ENCODE measurements around the gene ATF7. TPM values are rescaled to one million over a fixed set of nuclear protein-coding genes. Genes with fewer than 3 reads are reported as not detected.

ATF7 gene
- total and polyA plus RNA-seq, 9 of the 15 experiments (the other 6 are each of a cell fraction or from before 2014, with no cell fraction given): 10.6 to 30.4 (median 20.7) TPM

DNA sequence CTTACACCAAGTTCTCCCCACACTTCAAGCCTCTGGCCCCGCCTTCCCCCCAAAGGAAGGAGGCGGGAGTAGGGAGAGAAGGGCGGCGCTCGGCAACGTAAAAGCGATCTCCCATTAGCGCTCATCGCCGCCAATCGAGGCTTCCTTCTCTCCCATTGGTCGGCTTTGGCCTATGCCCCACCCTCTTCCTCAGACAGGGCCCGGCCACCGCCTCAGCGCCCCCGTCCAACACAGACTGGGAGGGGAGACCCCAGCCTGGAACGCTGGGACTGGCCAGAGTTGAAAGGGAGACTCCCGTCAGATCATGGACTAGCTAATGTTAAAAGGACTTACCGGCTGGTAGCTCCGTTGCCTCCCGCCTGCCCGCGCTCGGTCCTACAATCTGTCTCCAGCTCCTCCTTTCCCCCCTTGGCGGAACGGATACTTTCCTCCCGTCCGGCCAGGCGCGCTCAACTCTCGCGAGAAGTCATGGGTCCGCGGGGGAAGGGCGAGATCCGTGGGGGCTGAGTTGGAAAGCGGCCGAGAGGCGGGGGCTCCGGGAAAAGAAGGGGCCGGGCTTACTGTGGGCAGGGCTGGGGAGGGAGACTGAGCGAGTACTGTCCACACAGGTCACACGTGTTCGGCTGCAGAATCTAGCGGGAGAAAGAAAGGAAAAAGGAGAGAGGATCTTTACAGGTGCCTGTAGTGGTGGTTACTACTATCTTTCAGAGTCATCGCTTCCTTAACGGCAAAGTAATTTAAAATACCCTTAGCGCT lies at the start of gene ATF7 (continued):
- TF ChIP-seq CEBPG (CRISPR knock-in tag; IDR thresholded peaks at IDR 0.05) (no peak), CEBPG (tag; conservative IDR thresholded peaks at IDR 0.05 in 1 of 2, IDR thresholded peaks at IDR 0.05 in 1 of 2) (no peak), SMARCE1 (IDR thresholded peaks at IDR 0.05) (no peak), POLR2G (IDR thresholded peaks at IDR 0.05; ENCODE audit: low read depth, low read length) (peak; percentile 79), ZSCAN32 (CRISPR knock-in tag; IDR thresholded peaks at IDR 0.05) (no peak; the same call in 1 of the 2 replicates), ZBTB1 (CRISPR knock-in tag; IDR thresholded peaks at IDR 0.05; ENCODE audit: borderline replicate concordance, low read depth) (no peak), THAP7 (CRISPR knock-in tag; IDR thresholded peaks at IDR 0.05) (no peak), POLR2B (IDR thresholded peaks at IDR 0.05; ENCODE audit: low read depth, partially characterized antibody) (peak; percentile 63), NONO (IDR thresholded peaks at IDR 0.05; ENCODE audit: low read depth in 2 of 2, low read length in 1 of 2) (peak in 1 of 2 experiments; percentile 99; a peak in 2 of 4 replicates), MIER1 (IDR thresholded peaks at IDR 0.05; ENCODE audit: low read depth) (no peak; the same call in 1 of the 2 replicates), NBN (IDR thresholded peaks at IDR 0.05; ENCODE audit: low read depth) (peak; percentile 68), ZNF584 (CRISPR knock-in tag; IDR thresholded peaks at IDR 0.05; ENCODE audit: low read depth) (no peak), THRAP3 (IDR thresholded peaks at IDR 0.05; ENCODE audit: borderline replicate concordance) (no peak), HNRNPL (IDR thresholded peaks at IDR 0.05; ENCODE audit: low read depth, low read length) (no peak), SMARCC2 (IDR thresholded peaks at IDR 0.05; ENCODE audit: low read depth) (no peak), ZNF436 (CRISPR knock-in tag; IDR thresholded peaks at IDR 0.05) (no peak), EP300 (IDR thresholded peaks at IDR 0.05; ENCODE audit: low read length) (no peak; the same call in 1 of the 2 replicates), XRCC3 (IDR thresholded peaks at IDR 0.05) (no peak), ARNT (IDR thresholded peaks at IDR 0.05) (no peak), IRF1 (CRISPR knock-in tag; IDR thresholded peaks at IDR 0.05; ENCODE audit: borderline replicate concordance) (no peak)
- TF ChIP-seq, protein P1, sequence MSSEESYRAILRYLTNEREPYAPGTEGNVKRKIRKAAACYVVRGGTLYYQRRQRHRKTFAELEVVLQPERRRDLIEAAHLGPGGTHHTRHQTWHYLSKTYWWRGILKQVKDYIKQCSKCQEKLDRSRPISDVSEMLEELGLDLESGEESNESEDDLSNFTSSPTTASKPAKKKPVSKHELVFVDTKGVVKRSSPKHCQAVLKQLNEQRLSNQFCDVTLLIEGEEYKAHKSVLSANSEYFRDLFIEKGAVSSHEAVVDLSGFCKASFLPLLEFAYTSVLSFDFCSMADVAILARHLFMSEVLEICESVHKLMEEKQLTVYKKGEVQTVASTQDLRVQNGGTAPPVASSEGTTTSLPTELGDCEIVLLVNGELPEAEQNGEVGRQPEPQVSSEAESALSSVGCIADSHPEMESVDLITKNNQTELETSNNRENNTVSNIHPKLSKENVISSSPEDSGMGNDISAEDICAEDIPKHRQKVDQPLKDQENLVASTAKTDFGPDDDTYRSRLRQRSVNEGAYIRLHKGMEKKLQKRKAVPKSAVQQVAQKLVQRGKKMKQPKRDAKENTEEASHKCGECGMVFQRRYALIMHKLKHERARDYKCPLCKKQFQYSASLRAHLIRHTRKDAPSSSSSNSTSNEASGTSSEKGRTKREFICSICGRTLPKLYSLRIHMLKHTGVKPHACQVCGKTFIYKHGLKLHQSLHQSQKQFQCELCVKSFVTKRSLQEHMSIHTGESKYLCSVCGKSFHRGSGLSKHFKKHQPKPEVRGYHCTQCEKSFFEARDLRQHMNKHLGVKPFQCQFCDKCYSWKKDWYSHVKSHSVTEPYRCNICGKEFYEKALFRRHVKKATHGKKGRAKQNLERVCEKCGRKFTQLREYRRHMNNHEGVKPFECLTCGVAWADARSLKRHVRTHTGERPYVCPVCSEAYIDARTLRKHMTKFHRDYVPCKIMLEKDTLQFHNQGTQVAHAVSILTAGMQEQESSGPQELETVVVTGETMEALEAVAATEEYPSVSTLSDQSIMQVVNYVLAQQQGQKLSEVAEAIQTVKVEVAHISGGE (CRISPR knock-in tag; IDR thresholded peaks at IDR 0.05): peak in 1 of 3 experiments; percentile 60; a peak in 1 of 6 replicates
- TF ChIP-seq, protein P2, sequence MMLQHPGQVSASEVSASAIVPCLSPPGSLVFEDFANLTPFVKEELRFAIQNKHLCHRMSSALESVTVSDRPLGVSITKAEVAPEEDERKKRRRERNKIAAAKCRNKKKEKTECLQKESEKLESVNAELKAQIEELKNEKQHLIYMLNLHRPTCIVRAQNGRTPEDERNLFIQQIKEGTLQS (IDR thresholded peaks at IDR 0.05): peak; percentile 57; the same call in 1 of the 2 replicates
- TF ChIP-seq, protein P2 (CRISPR knock-in tag; conservative IDR thresholded peaks at IDR 0.05): no peak

All from K562 (cell line).